Nephron progenitor cell (in vitro differentiated cells): ENCODE results near the gene ARHGEF26.
"Not testable (repeated sequence)": the region's sequence is repeated elsewhere in the genome, so short reads cannot be mapped to it uniquely, and the experiment has no call there.

Experiments used
- DNase-seq: peaks from one replicate; pipeline ENCODE4 v3.0.0; 2021
- H3K27ac Mint-ChIP-seq: 2 replicates; pipeline ENCODE4 v1.8.0; 2021; ENCODE audit warnings: mild to moderate bottlenecking, moderate library complexity, mixed read lengths
- H3K27me3 Mint-ChIP-seq: 2 replicates; pipeline ENCODE4 v1.8.0; 2021; ENCODE audit warnings: mild to moderate bottlenecking, low read depth, mixed read lengths; ENCODE audit not compliant: poor library complexity
- H3K36me3 Mint-ChIP-seq: 2 replicates; pipeline ENCODE4 v1.8.0; 2021; ENCODE audit warnings: low read depth, mixed read lengths
- H3K4me1 Mint-ChIP-seq: 2 replicates; pipeline ENCODE4 v1.8.0; 2021; ENCODE audit warnings: mixed read lengths
- H3K4me3 Mint-ChIP-seq: 2 replicates; pipeline ENCODE4 v1.8.0; 2021; ENCODE audit warnings: mild to moderate bottlenecking, moderate library complexity, mixed read lengths
- H3K9me3 Mint-ChIP-seq: 2 replicates; pipeline ENCODE4 v1.8.0; 2021; ENCODE audit warnings: mild to moderate bottlenecking, moderate library complexity, mixed read lengths
- CTCF ChIP-seq: fragments of 200-600 bp; sonication (generic); IDR thresholded peaks from 2 replicates; pipeline ENCODE4 v1.5.0; 2021; ENCODE audit warnings: antibody characterized with exemption

The ARHGEF26 gene

GRCh38 chr3:154085799-154086198 is 35.4 kb upstream of the ARHGEF26 start:
- DNase-seq: no peak
- Mint-ChIP-seq H3K4me3 (no peak overlapping the region), H3K27ac (no peak overlapping the region), H3K36me3 (no peaks in the 10 kb centered on the region), H3K9me3 (peaks cover 26% of the 10 kb centered on the region), H3K4me1 (no peaks in the 10 kb centered on the region), H3K27me3 (peaks cover 10% of the 10 kb centered on the region)
- no peak for TF ChIP-seq CTCF

GRCh38 chr3:154086286-154086685 is 34.9 kb upstream of the ARHGEF26 start:
- no peak overlapping the region for H3K27ac Mint-ChIP-seq
- no peak for DNase-seq
- no peak for TF ChIP-seq CTCF
- no peaks in the 10 kb centered on the region for H3K4me1 Mint-ChIP-seq
- H3K27me3 Mint-ChIP-seq: peaks cover 10% of the 10 kb centered on the region
- H3K36me3 Mint-ChIP-seq: no peaks in the 10 kb centered on the region
- H3K4me3 Mint-ChIP-seq: no peak overlapping the region
- peaks cover 22% of the 10 kb centered on the region for H3K9me3 Mint-ChIP-seq

- H3K27ac Mint-ChIP-seq, H3K36me3 Mint-ChIP-seq, H3K4me3 Mint-ChIP-seq, H3K4me1 Mint-ChIP-seq, DNase-seq: not testable (repeated sequence)
- Mint-ChIP-seq H3K27me3 (peaks cover 12% of the 10 kb centered on the region), H3K9me3 (peaks cover 12% of the 10 kb centered on the region)
Measured at GRCh38 chr3:154087756-154088480, 33.3 kb upstream of the ARHGEF26 start.

GRCh38 chr3:154089421-154090420 is 31.5 kb upstream of the ARHGEF26 start:
- peaks cover 12% of the 10 kb centered on the region for H3K27me3 Mint-ChIP-seq
- no peak overlapping the region for H3K4me3 Mint-ChIP-seq
- no peaks in the 10 kb centered on the region for H3K4me1 Mint-ChIP-seq
- H3K36me3 Mint-ChIP-seq: no peaks in the 10 kb centered on the region
- no peak for DNase-seq
- peaks cover 3% of the 10 kb centered on the region for H3K9me3 Mint-ChIP-seq
- H3K27ac Mint-ChIP-seq: no peak overlapping the region
- no peak for TF ChIP-seq CTCF

- no peak for TF ChIP-seq CTCF
- Mint-ChIP-seq H3K9me3 (peaks cover 2% of the 10 kb centered on the region), H3K36me3 (no peaks in the 10 kb centered on the region), H3K4me3 (no peak overlapping the region), H3K27me3 (peaks cover 8% of the 10 kb centered on the region), H3K27ac (no peak overlapping the region), H3K4me1 (no peaks in the 10 kb centered on the region)
- no peak for DNase-seq
Measured at GRCh38 chr3:154094051-154094450, 27.1 kb upstream of the ARHGEF26 start.

GRCh38 chr3:154095832-154096421 is 25.3 kb upstream of the ARHGEF26 start:
- no peak for DNase-seq
- Mint-ChIP-seq H3K36me3 (no peaks in the 10 kb centered on the region), H3K27me3 (peaks cover 8% of the 10 kb centered on the region), H3K4me1 (peaks cover 5% of the 10 kb centered on the region), H3K27ac (peak overlapping the region; percentile 37), H3K4me3 (no peak overlapping the region), H3K9me3 (no peaks in the 10 kb centered on the region)
- no peak for TF ChIP-seq CTCF
